Stimulated activated CD8-positive, alpha-beta memory T cell treated with anti-CD3 and anti-CD28 coated beads, Interleukin-4, amount 100 ng/mL, for 4 hours (primary cell): Measurements from ENCODE around the gene GJC1.

Experiments used
- DNase-seq, 2 donors: peaks; one replicate each; pipeline ENCODE4 v3.0.0-alpha.2; 2020; ENCODE audit warnings: low read depth in 2 of 2, low spot score in 1 of 2

The GJC1 gene

GRCh38 chr17:44804302-44805089 lies 25.6 kb downstream of the GJC1 start:
- no peak for DNase-seq

- no peak for DNase-seq
These were observed 28.2 kb downstream of the GJC1 start for GRCh38 chr17:44801880-44802279.

GRCh38 chr17:44798356-44798755 lies 31.7 kb downstream of the GJC1 start:
- DNase-seq = no peak

GRCh38 chr17:44797802-44798201 lies 32.3 kb downstream of the GJC1 start:
- no peak for DNase-seq

GRCh38 chr17:44796731-44797130 lies 33.4 kb downstream of the GJC1 start:
- no peak for DNase-seq

GRCh38 chr17:44795928-44796327 lies 34.2 kb downstream of the GJC1 start:
- no peak for DNase-seq

- DNase-seq = no peak
These were observed 34.7 kb downstream of the GJC1 start for GRCh38 chr17:44795421-44795820.

GRCh38 chr17:44794851-44795413 lies 35.2 kb downstream of the GJC1 start:
- DNase-seq = no peak

GRCh38 chr17:44793885-44794842 lies 35.9 kb downstream of the GJC1 start:
- DNase-seq = no peak

- DNase-seq = no peak
These were observed 37.8 kb downstream of the GJC1 start for GRCh38 chr17:44792276-44792675.

GRCh38 chr17:44788139-44788538 lies 41.9 kb downstream of the GJC1 start:
- DNase-seq = no peak

- no peak for DNase-seq
These were observed 42.7 kb downstream of the GJC1 start for GRCh38 chr17:44787271-44787940.

GRCh38 chr17:44786551-44787081 lies 43.5 kb downstream of the GJC1 start:
- DNase-seq = no peak

- no peak for DNase-seq
These were observed 44.2 kb downstream of the GJC1 start for GRCh38 chr17:44785921-44786320.

- DNase-seq = no peak
These were observed 47.7 kb downstream of the GJC1 start for GRCh38 chr17:44782326-44782850.

- no peak for DNase-seq
These were observed 48.3 kb downstream of the GJC1 start for GRCh38 chr17:44781551-44782325.

GRCh38 chr17:44780845-44781480 lies 49.1 kb downstream of the GJC1 start:
- DNase-seq = no peak

- no peak for DNase-seq
These were observed 49.9 kb downstream of the GJC1 start for GRCh38 chr17:44780161-44780560.

- peak; percentile 66 to 72 for DNase-seq
These were observed 50.7 kb downstream of the GJC1 start for GRCh38 chr17:44779211-44780025.
